Aorta (tissue), 5 donors: ENCODE data around the gene OSBPL3. TPM values are rescaled to one million over a fixed set of nuclear protein-coding genes. Genes with fewer than 3 reads are reported as not detected.

Experiments used
- ATAC-seq: fragments of 200-7000 bp; cut with Tn5 transposase; one replicate; pipeline ENCODE4 v1.9.1; 2022; ENCODE audit warnings: moderate library complexity; ENCODE audit not compliant: low FRiP score
- DNase-seq, 2 donors: peaks; one replicate each; pipeline ENCODE4 v3.0.0-alpha.2; 2020
- H3K27ac ChIP-seq, 2 donors: one replicate each; pipeline ENCODE4 v1.5.1; 2013; ENCODE audit warnings: low read length in 2 of 2, mild to moderate bottlenecking in 2 of 2, moderate library complexity in 2 of 2, control low read depth in 1 of 2, inconsistent platforms in 1 of 2, low read depth in 1 of 2
- H3K27me3 ChIP-seq, 2 donors: one replicate each; pipeline ENCODE4 v1.6.1; 2013; ENCODE audit warnings: control low read depth in 1 of 2, low read length in 1 of 2, mild to moderate bottlenecking in 1 of 2, moderate library complexity in 1 of 2; ENCODE audit not compliant: insufficient read depth in 2 of 2, control insufficient read depth in 1 of 2
- H3K36me3 ChIP-seq, 2 donors: one replicate each; pipeline ENCODE4 v1.6.1; 2013; ENCODE audit warnings: control low read depth in 1 of 2, low read length in 1 of 2, mild to moderate bottlenecking in 1 of 2; ENCODE audit not compliant: insufficient read depth in 2 of 2, control insufficient read depth in 1 of 2
- H3K4me1 ChIP-seq, 2 donors: one replicate each; pipeline ENCODE4 v1.6.1; 2013; ENCODE audit warnings: low read length in 2 of 2, control low read depth in 1 of 2, mild to moderate bottlenecking in 1 of 2, moderate library complexity in 1 of 2; ENCODE audit not compliant: insufficient read depth in 2 of 2, control insufficient read depth in 1 of 2
- H3K4me3 ChIP-seq, 2 donors: one replicate each; pipeline ENCODE4 v1.5.1; 2013; ENCODE audit warnings: low read length in 2 of 2, control low read depth in 1 of 2, mild to moderate bottlenecking in 1 of 2
- H3K9me3 ChIP-seq: one replicate; pipeline ENCODE4 v1.6.1; 2013; ENCODE audit warnings: mild to moderate bottlenecking, low read length; ENCODE audit not compliant: control insufficient read depth
- WGBS, 2 donors: extraction: QIAGEN DNeasy Blood & Tissue Kit; methylation state at CpG; one replicate each; pipeline ENCODE4 v1.1.7; 2013; 5-methylcytosine and 5-hydroxymethylcytosine counted together
- intact Hi-C, 2 donors: fragments of 100-400 bp; cut with DNase I; formaldehyde crosslinking; loops; one replicate each; pipeline versions ENCODE4 v1.14.2 to v1.15.0; 2022
- polyA plus RNA-seq, 2 donors: library from polyadenylated mRNA; stranded (reverse); fragments of 200-250 nt; gene quantifications; one replicate each; pipeline ENCODE4 v1.2.3, GENCODE V29; 2013
- total RNA-seq, 2 donors: library from RNA; stranded (reverse); fragmentation: NEBNext Ultra II Directional; extraction: Animal tissue kit (Norgen Biotek cat#: 25700); gene quantifications; one replicate each; pipeline ENCODE4 v1.2.1, GENCODE V29; 2021
- donor health status: healthy with polysubstance abuse.
- donor health status: Bipolar disorder and iron deficiency.
- donor health status: DM: no; HTN: no; CAD: no.
- donor health status: DM: no; HTN: no; CAD: no.
- donor health status: DM: yes; HTN: yes; CAD: no.

The OSBPL3 gene
- total and polyA plus RNA-seq, 4 donors: 0.41 to 15.6 (median 5.6) TPM

DNA sequence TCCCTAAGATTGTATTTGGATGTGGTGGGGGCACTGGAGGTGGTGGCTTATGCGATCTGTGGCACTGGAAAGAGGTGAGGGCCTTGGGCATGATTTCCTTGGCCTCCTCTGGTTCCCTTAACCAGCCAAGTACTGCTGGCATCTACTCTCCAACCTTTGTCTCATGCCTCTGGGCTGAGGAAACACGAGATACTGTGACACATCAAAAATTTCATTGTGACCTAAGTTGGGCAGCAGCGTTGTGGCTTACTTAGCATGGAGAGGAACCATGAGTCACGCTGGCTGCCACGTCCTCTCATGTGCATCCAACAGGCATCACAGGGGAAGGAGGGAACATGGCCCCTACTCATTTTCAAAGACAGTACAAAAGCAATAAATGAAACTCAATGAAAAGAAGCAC, 193.0 kb downstream of the OSBPL3 start:
- no peaks in the 10 kb centered on the region for H3K27me3 ChIP-seq
- intact Hi-C loops: no loop called here
- H3K4me1 ChIP-seq: no peaks in the 10 kb centered on the region
- no peak for ATAC-seq
- H3K36me3 ChIP-seq: no peaks in the 10 kb centered on the region
- no peaks in the 10 kb centered on the region for H3K9me3 ChIP-seq
- peak in 1 of 2 donors; percentile 84 for DNase-seq
- no peak overlapping the region for H3K4me3 ChIP-seq
- 6 to 15% methylated on average over 5 of the region's 5 CpGs for WGBS, 2 donors
- no peak overlapping the region for H3K27ac ChIP-seq

DNA sequence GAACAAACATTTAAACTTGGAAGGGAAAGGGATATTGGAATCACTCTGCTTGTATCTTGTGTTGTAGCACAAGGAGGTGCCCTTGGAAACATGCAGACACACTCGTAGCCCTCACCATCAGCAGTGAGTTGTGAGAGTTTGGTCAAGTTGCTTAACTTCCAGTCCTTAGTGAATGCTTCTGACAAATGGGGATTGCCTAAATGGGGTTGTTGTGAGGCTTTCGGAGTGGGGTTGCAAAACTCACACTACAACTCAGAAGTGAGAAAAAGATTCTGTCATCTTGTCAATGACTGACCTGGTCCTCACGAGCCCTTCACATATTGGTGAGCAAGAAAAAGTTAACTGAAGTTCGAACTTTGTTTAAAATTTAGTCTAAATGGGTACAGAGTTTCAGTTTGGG, 193.7 kb downstream of the OSBPL3 start:
- no peaks in the 10 kb centered on the region for H3K4me1 ChIP-seq
- H3K9me3 ChIP-seq: no peaks in the 10 kb centered on the region
- no peak overlapping the region for H3K4me3 ChIP-seq
- ATAC-seq: no peak
- no peaks in the 10 kb centered on the region for H3K36me3 ChIP-seq
- intact Hi-C loops: no loop called here
- 86 to 91% methylated on average over 4 of the region's 4 CpGs for WGBS, 2 donors
- H3K27ac ChIP-seq: no peak overlapping the region
- no peaks in the 10 kb centered on the region for H3K27me3 ChIP-seq
- DNase-seq: no peak

DNA sequence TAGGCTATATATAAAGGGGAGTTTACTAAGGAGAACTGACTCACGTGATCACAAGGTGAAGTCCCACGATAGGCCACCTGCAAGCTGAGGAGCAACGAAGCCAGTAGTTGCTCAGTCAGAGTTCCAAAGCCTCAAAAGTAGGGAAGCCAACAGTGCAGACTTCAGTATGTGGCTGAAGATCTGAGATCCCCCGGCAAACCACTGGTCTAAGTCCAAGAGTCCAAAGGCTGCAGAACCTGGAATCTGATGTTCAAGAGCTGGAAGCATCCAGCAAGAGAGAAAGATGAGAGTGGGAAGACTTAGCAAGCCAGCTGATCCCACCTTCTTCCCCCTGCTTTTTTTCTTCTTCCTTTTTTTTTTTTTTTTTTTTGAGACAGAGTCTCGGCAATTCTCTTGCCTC, 195.7 kb downstream of the OSBPL3 start:
- no peak for DNase-seq
- 88 to 90% methylated on average over 5 of the region's 5 CpGs for WGBS, 2 donors
- Histone ChIP-seq H3K4me1 (no peaks in the 10 kb centered on the region), H3K27me3 (no peaks in the 10 kb centered on the region), H3K27ac (no peak overlapping the region), H3K4me3 (no peak overlapping the region), H3K36me3 (no peaks in the 10 kb centered on the region), H3K9me3 (no peaks in the 10 kb centered on the region)
- intact Hi-C loops: no loop called here
- no peak for ATAC-seq

DNA sequence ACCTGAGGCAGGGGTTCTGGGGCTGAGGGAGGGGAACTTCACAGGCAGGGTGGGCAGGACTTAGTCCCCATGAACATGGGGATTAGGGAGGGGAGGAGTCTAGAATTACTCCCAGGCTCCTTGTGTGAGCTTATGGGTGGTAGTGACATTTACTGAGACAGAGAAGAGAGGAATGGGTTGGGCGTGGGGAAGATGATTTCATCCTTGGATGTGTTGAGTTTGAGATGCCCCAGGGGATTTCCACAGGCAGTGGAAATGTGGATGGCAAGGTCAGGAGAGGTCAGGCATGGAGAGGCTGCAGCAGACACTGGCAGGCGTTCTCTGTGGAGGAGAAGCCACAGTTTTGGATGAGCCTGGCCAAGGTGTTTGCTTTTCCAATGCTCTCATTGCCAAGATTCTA, 196.3 kb downstream of the OSBPL3 start:
- intact Hi-C loops: no loop called here
- 63 to 83% methylated on average over 2 of the region's 2 CpGs for WGBS, 2 donors

DNA sequence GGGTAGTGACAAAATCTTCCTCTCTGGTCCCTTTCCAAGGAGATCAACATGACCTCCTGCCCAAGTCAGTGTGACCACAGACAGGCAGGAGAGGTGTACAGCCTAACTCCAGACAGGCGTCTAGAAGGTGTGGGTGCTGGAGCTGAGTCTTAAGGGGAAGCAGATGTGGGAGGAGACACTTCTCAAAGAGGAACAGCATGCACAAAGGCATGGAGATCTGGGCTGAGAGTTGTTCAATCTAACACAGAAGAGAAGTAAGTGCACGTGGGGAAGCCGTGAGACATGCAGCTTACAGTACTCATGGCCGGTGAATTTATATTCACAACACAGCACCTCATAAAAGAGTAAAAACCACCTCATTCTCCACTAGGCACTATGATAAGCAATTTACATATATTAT, 198.9 kb downstream of the OSBPL3 start:
- H3K4me1 ChIP-seq: no peaks in the 10 kb centered on the region
- 93% methylated on average over 4 of the region's 4 CpGs for WGBS, 2 donors
- H3K9me3 ChIP-seq: no peaks in the 10 kb centered on the region
- intact Hi-C loops: no loop called here
- H3K27me3 ChIP-seq: no peaks in the 10 kb centered on the region
- no peak overlapping the region for H3K4me3 ChIP-seq
- no peaks in the 10 kb centered on the region for H3K36me3 ChIP-seq
- DNase-seq (no peak), ATAC-seq (no peak)
- H3K27ac ChIP-seq: no peak overlapping the region

More for the DNA sequence above, 196.3 kb downstream of the OSBPL3 start:
- Histone ChIP-seq H3K27ac (no peak overlapping the region), H3K4me3 (no peak overlapping the region), H3K4me1 (no peaks in the 10 kb centered on the region), H3K9me3 (no peaks in the 10 kb centered on the region), H3K36me3 (no peaks in the 10 kb centered on the region), H3K27me3 (no peaks in the 10 kb centered on the region)
- ATAC-seq (no peak), DNase-seq (no peak)

DNA sequence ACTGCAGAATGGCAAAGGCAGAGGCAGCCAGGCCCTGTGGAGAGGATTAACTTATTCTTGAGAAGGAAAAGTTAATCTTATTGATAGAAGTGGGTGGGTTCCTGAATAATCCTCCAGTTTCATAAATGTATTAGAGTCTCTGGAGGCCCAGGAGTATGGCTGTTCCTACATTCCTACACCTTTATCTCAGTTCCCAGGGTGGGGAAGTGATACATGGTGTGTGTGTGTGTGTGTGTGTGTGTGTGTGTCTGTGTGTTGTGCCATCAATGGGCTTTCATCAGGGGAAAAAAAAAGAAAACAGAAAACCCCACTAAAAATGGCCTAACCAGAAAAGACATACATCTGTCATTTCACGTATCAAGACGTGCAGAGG, 200.7 kb downstream of the OSBPL3 start:
- intact Hi-C loops: no loop called here
- Histone ChIP-seq H3K27me3 (no peaks in the 10 kb centered on the region), H3K36me3 (no peaks in the 10 kb centered on the region)

DNA sequence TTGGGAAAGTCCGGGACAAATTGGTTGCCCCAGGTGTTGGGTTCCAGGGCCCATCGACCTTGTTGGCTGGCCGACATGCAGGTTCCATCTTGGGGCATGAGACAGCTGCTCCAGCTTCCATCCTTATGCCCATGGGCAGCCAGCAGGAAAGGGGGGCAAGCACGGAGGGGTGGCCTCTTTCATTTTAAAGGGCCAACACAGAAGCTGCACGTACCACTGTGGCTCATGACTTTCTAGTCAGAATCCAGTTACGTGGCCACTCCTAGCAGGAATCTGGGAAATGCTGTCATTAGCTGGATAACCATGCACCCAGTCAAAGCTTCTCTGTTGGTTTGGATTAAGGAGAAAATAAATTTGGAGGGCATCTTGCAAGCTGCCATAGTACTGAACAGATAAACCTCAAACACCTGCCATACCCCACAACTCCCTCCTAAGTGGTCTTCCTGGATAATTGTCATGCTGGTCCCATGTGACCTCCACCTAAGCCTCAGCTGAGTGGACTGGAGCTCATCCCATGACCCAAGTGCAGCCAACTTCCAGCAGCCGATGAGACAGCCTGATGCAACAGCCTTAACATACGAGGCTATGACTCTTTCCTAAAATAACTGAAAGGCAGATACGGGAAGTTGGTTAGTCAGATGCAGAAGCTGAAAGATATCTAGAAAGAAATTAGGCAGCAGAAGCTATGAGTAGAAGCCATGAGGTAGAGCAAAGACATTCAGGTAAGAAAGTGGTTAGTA, 201.3 kb downstream of the OSBPL3 start:
- Histone ChIP-seq H3K4me1 (no peaks in the 10 kb centered on the region), H3K36me3 (no peaks in the 10 kb centered on the region), H3K27me3 (no peaks in the 10 kb centered on the region), H3K27ac (no peak overlapping the region), H3K9me3 (no peaks in the 10 kb centered on the region), H3K4me3 (no peak overlapping the region)
- 76 to 81% methylated on average over 9 of the region's 9 CpGs for WGBS, 2 donors
- intact Hi-C loops: no loop called here
- DNase-seq (peak in 1 of 2 donors; percentile 84), ATAC-seq (peak; percentile 72)

More for the DNA sequence above, 200.7 kb downstream of the OSBPL3 start:
- no peak for ATAC-seq
- Histone ChIP-seq H3K9me3 (no peaks in the 10 kb centered on the region), H3K4me1 (no peaks in the 10 kb centered on the region), H3K4me3 (no peak overlapping the region), H3K27ac (no peak overlapping the region)
- no peak for DNase-seq
- 82 to 94% methylated on average over 2 of the region's 2 CpGs for WGBS, 2 donors

DNA sequence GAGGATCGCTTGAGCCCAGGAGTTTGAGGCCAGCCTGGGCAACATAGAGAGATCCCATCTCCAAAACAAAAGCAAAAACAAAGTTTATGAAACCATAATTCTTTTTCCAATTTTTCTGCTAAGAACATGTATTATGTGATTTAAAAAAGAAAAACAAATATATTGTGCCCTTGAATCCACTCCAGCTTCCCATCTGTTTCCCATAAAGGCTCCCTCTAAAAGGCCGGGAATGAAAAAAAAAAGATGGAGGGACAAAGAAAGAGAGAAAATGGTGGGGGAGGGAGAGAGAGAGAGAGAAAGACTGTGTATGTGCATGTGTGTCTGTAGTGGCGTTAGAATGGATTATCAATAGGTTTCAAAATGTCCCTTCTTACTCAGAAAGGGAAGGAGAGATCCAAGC, 202.2 kb downstream of the OSBPL3 start:
- no peaks in the 10 kb centered on the region for H3K27me3 ChIP-seq
- intact Hi-C loops: no loop called here
- no peak overlapping the region for H3K4me3 ChIP-seq
- WGBS, 2 donors: 80 to 81% methylated on average over 3 of the region's 3 CpGs
- H3K27ac ChIP-seq: no peak overlapping the region
- H3K36me3 ChIP-seq: no peaks in the 10 kb centered on the region
- H3K4me1 ChIP-seq: no peaks in the 10 kb centered on the region
- no peaks in the 10 kb centered on the region for H3K9me3 ChIP-seq
- ATAC-seq (no peak), DNase-seq (no peak)

DNA sequence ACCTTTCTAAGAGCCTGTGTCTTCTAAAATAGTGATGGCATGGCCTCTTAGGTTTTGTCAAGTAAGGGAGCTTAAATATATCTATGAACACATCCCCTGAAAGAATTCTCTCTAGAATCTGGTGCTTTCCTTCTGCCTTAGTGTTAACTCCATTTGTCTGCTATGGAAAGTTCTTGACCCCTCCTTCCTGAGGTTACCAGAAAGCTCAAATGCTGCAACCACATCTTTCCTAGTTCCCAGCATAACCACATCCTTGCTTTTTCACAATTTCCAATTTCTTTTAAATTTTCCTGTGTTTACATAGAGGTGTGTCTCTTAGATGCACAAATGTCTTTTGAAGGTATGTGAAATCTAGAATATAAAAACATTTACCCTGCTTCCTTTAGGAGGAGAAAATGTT, 206.3 kb downstream of the OSBPL3 start:
- H3K4me1 ChIP-seq: no peaks in the 10 kb centered on the region
- peaks cover 5% of the 10 kb centered on the region for H3K9me3 ChIP-seq
- no peak overlapping the region for H3K27ac ChIP-seq
- no peak for ATAC-seq
- DNase-seq: no peak
- intact Hi-C loops: no loop called here
- no peaks in the 10 kb centered on the region for H3K27me3 ChIP-seq
- no peak overlapping the region for H3K4me3 ChIP-seq
- H3K36me3 ChIP-seq: no peaks in the 10 kb centered on the region
